DOHH2 (cell line): ENCODE measurements around the gene XRRA1.

Source experiments
- H3F3A ChIP-seq: fragments of 200-600 bp; sonication (generic), shearing (Covaris generic); 2 replicates; pipeline ENCODE4 v1.6.0; 2016; ENCODE audit warnings: antibody characterized with exemption, mild to moderate bottlenecking; ENCODE audit not compliant: control insufficient read depth, insufficient read depth
- H3K27ac ChIP-seq: fragments of 200-600 bp; sonication (generic); 2 replicates; pipeline ENCODE4 v1.5.1; 2014; ENCODE audit warnings: low read depth, mild to moderate bottlenecking, low read length, moderate library complexity
- H3K27me3 ChIP-seq: fragments of 200-600 bp; sonication (generic); 2 replicates; pipeline ENCODE4 v1.6.1; 2014; ENCODE audit warnings: mild to moderate bottlenecking, low read length, mixed read lengths; ENCODE audit not compliant: control insufficient read depth
- H3K36me3 ChIP-seq: fragments of 200-600 bp; sonication (generic); 2 replicates; pipeline ENCODE4 v1.6.1; 2014; ENCODE audit warnings: mild to moderate bottlenecking, low read length, moderate library complexity, mixed read lengths; ENCODE audit not compliant: control insufficient read depth
- H3K4me1 ChIP-seq: fragments of 200-600 bp; sonication (generic); 2 replicates; pipeline ENCODE4 v1.6.1; 2014; ENCODE audit warnings: mild to moderate bottlenecking, low read length, mixed read lengths; ENCODE audit not compliant: control insufficient read depth
- H3K4me2 ChIP-seq: fragments of 200-600 bp; sonication (generic); 2 replicates; pipeline ENCODE4 v1.6.0; 2014; ENCODE audit warnings: mild to moderate bottlenecking, low read length, moderate library complexity
- H3K4me3 ChIP-seq: fragments of 200-600 bp; sonication (generic); 2 replicates; pipeline ENCODE4 v1.5.1; 2014; ENCODE audit warnings: mild to moderate bottlenecking, low read length, mixed read lengths
- H3K79me2 ChIP-seq: fragments of 200-600 bp; sonication (generic); 2 replicates; pipeline ENCODE4 v1.6.1; 2014; ENCODE audit warnings: mild to moderate bottlenecking, low read length, mixed read lengths; ENCODE audit not compliant: control insufficient read depth
- H3K9me2 ChIP-seq: fragments of 200-600 bp; sonication (generic); replicated peaks from 2 replicates; pipeline ENCODE4 v1.6.1; 2014; ENCODE audit warnings: mild to moderate bottlenecking, low read length, mixed read lengths; ENCODE audit not compliant: control insufficient read depth
- H3K9me3 ChIP-seq: fragments of 200-600 bp; sonication (generic); 2 replicates; pipeline ENCODE4 v1.6.1; 2014; ENCODE audit warnings: antibody characterized with exemption, low read length, mixed read lengths; ENCODE audit not compliant: control insufficient read depth, insufficient read depth
- H4K20me1 ChIP-seq: fragments of 200-600 bp; sonication (generic); 2 replicates; pipeline ENCODE4 v1.6.0; 2014; ENCODE audit warnings: low read depth, mild to moderate bottlenecking, antibody characterized with exemption, low read length, moderate library complexity; ENCODE audit not compliant: control insufficient read depth, insufficient read depth
- EZH2phosphoT487 ChIP-seq: fragments of 200-600 bp; sonication (generic); IDR thresholded peaks from 2 replicates; pipeline ENCODE4 v1.6.1; 2017; ENCODE audit warnings: borderline replicate concordance, mild to moderate bottlenecking, antibody characterized with exemption, low read length, moderate library complexity, mixed read lengths
- TF ChIP-seq, protein P1 (sequence below): fragments of 200-600 bp; sonication (generic); IDR thresholded peaks from one replicate; pipeline ENCODE4 v1.5.1; 2014; ENCODE audit warnings: antibody characterized with exemption, mild to moderate bottlenecking, low read depth, low read length; ENCODE audit not compliant: poor library complexity, severe bottlenecking

Gene XRRA1

DNA sequence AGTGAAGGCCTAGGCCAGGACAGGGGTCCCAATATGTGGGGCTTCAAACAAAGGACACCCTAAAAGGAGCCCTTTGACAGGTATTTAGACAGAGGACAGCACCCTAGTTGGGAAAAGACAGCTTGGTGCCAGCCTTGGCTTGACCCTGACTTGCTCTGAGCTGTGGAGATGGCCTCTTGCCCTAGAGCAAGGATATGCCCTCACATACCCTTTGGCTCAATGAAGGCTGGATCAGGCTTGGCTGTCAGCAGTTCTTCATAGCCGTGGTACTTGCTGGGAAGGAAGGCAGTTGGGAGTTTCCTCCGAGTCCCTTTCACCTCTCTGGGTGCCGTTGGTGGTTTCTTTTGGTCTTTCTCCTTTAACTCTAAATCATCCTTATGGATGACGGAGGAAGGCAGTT lies 104.0 kb downstream of the XRRA1 start:
- H4K20me1 ChIP-seq, result no peaks in the 10 kb centered on the region
- TF ChIP-seq EZH2phosphoT487, result no peak
- TF ChIP-seq, protein P1, sequence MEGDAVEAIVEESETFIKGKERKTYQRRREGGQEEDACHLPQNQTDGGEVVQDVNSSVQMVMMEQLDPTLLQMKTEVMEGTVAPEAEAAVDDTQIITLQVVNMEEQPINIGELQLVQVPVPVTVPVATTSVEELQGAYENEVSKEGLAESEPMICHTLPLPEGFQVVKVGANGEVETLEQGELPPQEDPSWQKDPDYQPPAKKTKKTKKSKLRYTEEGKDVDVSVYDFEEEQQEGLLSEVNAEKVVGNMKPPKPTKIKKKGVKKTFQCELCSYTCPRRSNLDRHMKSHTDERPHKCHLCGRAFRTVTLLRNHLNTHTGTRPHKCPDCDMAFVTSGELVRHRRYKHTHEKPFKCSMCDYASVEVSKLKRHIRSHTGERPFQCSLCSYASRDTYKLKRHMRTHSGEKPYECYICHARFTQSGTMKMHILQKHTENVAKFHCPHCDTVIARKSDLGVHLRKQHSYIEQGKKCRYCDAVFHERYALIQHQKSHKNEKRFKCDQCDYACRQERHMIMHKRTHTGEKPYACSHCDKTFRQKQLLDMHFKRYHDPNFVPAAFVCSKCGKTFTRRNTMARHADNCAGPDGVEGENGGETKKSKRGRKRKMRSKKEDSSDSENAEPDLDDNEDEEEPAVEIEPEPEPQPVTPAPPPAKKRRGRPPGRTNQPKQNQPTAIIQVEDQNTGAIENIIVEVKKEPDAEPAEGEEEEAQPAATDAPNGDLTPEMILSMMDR, result no peak
- no peaks in the 10 kb centered on the region for H3K9me2 ChIP-seq
- H3K4me2 ChIP-seq, result no peak overlapping the region
- H3K27me3 ChIP-seq, result no peaks in the 10 kb centered on the region
- peaks cover 4% of the 10 kb centered on the region; the same call in 1 of the 2 replicates for H3F3A ChIP-seq
- peaks cover 87% of the 10 kb centered on the region for H3K36me3 ChIP-seq
- H3K79me2 ChIP-seq, result no peaks in the 10 kb centered on the region
- no peaks in the 10 kb centered on the region for H3K9me3 ChIP-seq
- H3K4me3 ChIP-seq, result no peak overlapping the region
- H3K27ac ChIP-seq, result no peak overlapping the region
- H3K4me1 ChIP-seq, result no peaks in the 10 kb centered on the region

DNA sequence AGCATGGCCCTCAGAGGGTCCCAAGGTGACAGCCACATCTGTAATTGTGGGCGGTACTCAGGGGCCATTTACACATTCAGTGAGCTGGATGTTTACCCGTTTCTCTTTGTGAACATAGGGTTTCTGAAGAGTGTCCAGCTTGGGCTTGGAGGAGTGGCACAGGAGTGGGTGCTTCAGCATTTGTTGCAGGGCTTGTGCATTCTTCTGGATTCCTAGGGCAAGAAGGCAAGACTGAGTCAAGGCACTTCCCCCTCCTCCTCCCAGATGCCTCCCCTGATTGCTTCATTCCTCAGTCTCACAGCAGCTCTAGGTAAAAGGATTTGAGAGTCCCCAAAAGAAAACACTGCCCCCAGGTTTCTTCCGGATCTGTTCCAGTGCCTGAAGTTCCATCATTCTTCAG lies 104.8 kb downstream of the XRRA1 start:
- H4K20me1 ChIP-seq, result no peaks in the 10 kb centered on the region
- peaks cover 86% of the 10 kb centered on the region for H3K36me3 ChIP-seq
- no peaks in the 10 kb centered on the region for H3K4me1 ChIP-seq
- H3K27me3 ChIP-seq, result no peaks in the 10 kb centered on the region
- TF ChIP-seq, protein P1, result no peak
- no peak for TF ChIP-seq EZH2phosphoT487
- H3K4me3 ChIP-seq, result no peak overlapping the region
- H3K9me2 ChIP-seq, result no peaks in the 10 kb centered on the region
- H3K27ac ChIP-seq, result no peak overlapping the region
- no peaks in the 10 kb centered on the region for H3K79me2 ChIP-seq
- H3K4me2 ChIP-seq, result no peak overlapping the region
- peaks cover 4% of the 10 kb centered on the region; the same call in 1 of the 2 replicates for H3F3A ChIP-seq
- no peaks in the 10 kb centered on the region for H3K9me3 ChIP-seq

DNA sequence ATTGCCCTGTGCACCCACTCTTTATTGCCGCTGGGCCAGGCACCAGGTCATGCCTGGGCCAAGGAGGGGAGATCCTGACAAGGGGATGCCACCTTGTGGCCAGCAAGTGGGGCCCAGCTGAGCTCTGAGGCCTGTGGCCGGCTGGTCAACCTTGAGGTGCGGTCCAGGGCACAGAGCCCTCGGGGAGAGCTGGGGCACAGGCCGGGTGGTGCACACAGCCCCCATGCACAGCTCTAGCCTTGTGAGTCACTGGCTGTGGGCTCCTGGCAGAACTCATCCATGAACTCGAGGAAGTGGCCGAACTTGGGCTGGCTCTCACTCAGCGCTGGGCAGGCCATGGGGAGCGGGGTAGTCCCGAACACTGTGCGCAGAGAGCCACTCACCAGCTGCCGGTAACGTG lies 105.9 kb downstream of the XRRA1 start:
- no peaks in the 10 kb centered on the region for H3K27me3 ChIP-seq
- H3F3A ChIP-seq, result peaks cover 4% of the 10 kb centered on the region; the same call in 1 of the 2 replicates
- TF ChIP-seq EZH2phosphoT487, result no peak
- H3K9me3 ChIP-seq, result no peaks in the 10 kb centered on the region
- H3K9me2 ChIP-seq, result no peaks in the 10 kb centered on the region
- no peak overlapping the region for H3K4me3 ChIP-seq
- H3K27ac ChIP-seq, result no peak overlapping the region
- H3K79me2 ChIP-seq, result no peaks in the 10 kb centered on the region
- no peaks in the 10 kb centered on the region for H4K20me1 ChIP-seq
- peaks cover 87% of the 10 kb centered on the region for H3K36me3 ChIP-seq
- no peaks in the 10 kb centered on the region for H3K4me1 ChIP-seq
- no peak overlapping the region for H3K4me2 ChIP-seq

DNA sequence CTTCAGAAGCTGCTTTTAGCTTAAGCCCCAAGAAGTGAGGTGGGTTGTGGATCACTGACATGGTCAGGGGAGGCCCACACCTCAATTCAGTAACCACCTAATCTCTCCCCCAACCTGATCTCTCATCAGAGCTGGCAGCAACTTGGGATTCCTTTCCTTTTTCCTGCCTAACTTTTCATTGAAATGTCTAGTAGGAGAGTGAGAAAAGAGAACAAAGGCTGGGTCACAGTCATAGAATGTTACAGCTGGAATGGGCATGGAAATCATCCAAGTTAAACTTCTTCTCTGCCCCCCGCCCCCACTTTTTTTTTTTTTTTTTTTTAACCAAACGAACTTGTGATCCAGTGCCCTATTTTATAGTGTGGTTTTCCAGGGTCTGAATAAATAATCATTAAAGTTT lies 108.4 kb downstream of the XRRA1 start:
- Histone ChIP-seq H3K36me3 (peaks cover 89% of the 10 kb centered on the region), H3F3A (no peaks in the 10 kb centered on the region), H3K9me3 (no peaks in the 10 kb centered on the region), H3K4me3 (no peak overlapping the region), H3K79me2 (no peaks in the 10 kb centered on the region), H3K27ac (no peak overlapping the region), H3K4me1 (no peaks in the 10 kb centered on the region), H4K20me1 (no peaks in the 10 kb centered on the region), H3K4me2 (no peak overlapping the region), H3K27me3 (no peaks in the 10 kb centered on the region), H3K9me2 (no peaks in the 10 kb centered on the region)
- TF ChIP-seq EZH2phosphoT487, result no peak
- TF ChIP-seq, protein P1, result no peak
